GM12875 (cell line): ENCODE results near the gene OR4B1.
"Not testable (repeated sequence)": the region's sequence is repeated elsewhere in the genome, so short reads cannot be mapped to it uniquely, and the experiment has no call there.

Experiments used
- H3K4me3 ChIP-seq: one replicate; pipeline ENCODE4 v1.5.1; 2011; ENCODE audit warnings: low read depth, low read length, control low read depth
- CTCF ChIP-seq: IDR thresholded peaks from 2 replicates; pipeline ENCODE4 v1.5.1; 2011; ENCODE audit warnings: low read depth, mild to moderate bottlenecking, control low read depth, inconsistent platforms, low read length, moderate library complexity, borderline replicate concordance; ENCODE audit not compliant: insufficient read depth

The OR4B1 gene

GRCh38 chr11:48172818-48173609 lies 43.6 kb upstream of the OR4B1 start:
- H3K4me3 ChIP-seq: no peak overlapping the region
- TF ChIP-seq CTCF: peak; percentile 94

- TF ChIP-seq CTCF: no peak
- no peak overlapping the region for H3K4me3 ChIP-seq
Measured at GRCh38 chr11:48177661-48178060, 38.9 kb upstream of the OR4B1 start.

GRCh38 chr11:48180627-48181026 lies 36.0 kb upstream of the OR4B1 start:
- TF ChIP-seq CTCF: no peak
- H3K4me3 ChIP-seq: no peak overlapping the region

GRCh38 chr11:48182860-48183526 lies 33.6 kb upstream of the OR4B1 start:
- no peak for TF ChIP-seq CTCF
- no peak overlapping the region for H3K4me3 ChIP-seq

GRCh38 chr11:48184452-48184851 lies 32.2 kb upstream of the OR4B1 start:
- H3K4me3 ChIP-seq: no peak overlapping the region
- TF ChIP-seq CTCF: no peak

- H3K4me3 ChIP-seq: not testable (repeated sequence)
Measured at GRCh38 chr11:48190906-48191654, 25.5 kb upstream of the OR4B1 start.

- H3K4me3 ChIP-seq: no peak overlapping the region
- TF ChIP-seq CTCF: no peak
Measured at GRCh38 chr11:48193876-48194275, 22.7 kb upstream of the OR4B1 start.
